ENCODE data around the gene PTH1R. TPM values are rescaled to one million over a fixed set of nuclear protein-coding genes. Genes with fewer than 3 reads are reported as not detected.
A peak's percentile ranks its signal among the peaks of the same experiment; 100 is the strongest.

The PTH1R gene
- polyA plus RNA-seq, 1 of the 3 experiments (the other 2 are of a cell fraction) = 0.07 TPM

- TF ChIP-seq MEF2A (IDR thresholded peaks at IDR 0.05; ENCODE audit: borderline replicate concordance, low read depth) (no peak), TAF1 (IDR thresholded peaks at IDR 0.05; ENCODE audit: borderline replicate concordance, low read depth, low read length) (no peak), RXRA (IDR thresholded peaks at IDR 0.05; ENCODE audit: borderline replicate concordance, low read depth) (no peak), EP300 (IDR thresholded peaks at IDR 0.05; ENCODE audit: borderline replicate concordance in 1 of 2, low read depth in 1 of 2, low read length in 1 of 2) (no peak), FOSL2 (IDR thresholded peaks at IDR 0.05; ENCODE audit: borderline replicate concordance, low read depth) (no peak), MXI1 (IDR thresholded peaks at IDR 0.05; ENCODE audit: low read depth, low read length) (no peak), TCF12 (IDR thresholded peaks at IDR 0.05) (no peak)
These were observed 32.6 kb upstream of the PTH1R start (continued) for GRCh38 chr3:46844881-46845312.

GRCh38 chr3:46845397-46845859, 32.1 kb upstream of the PTH1R start:
- ChIA-PET POLR2A (interaction anchor here (0.7 to 2.5 kb wide), 19 partner anchors 8 to 318 kb away, joined by 3 to 15 read pairs (median 3); partner anchors contain the start of genes CCDC12, NBEAL2, PTH1R and SETD2), CTCF (interaction anchor here (0.6 to 8.4 kb wide), 48 partner anchors 10 to 630 kb away, joined by 3 to 72 read pairs (median 4); partner anchors contain the start of genes MYL3, NBEAL2, PTH1R and SCAP)
- Histone ChIP-seq H3K27me3 (ENCODE audit: insufficient read depth) (no peaks in the 10 kb centered on the region), H3K4me2 (peak overlapping the region; percentile 69), H3F3A (replicated peaks; ENCODE audit: insufficient read depth) (no peaks in the 10 kb centered on the region), H4K20me1 (ENCODE audit: insufficient read depth) (no peaks in the 10 kb centered on the region), H3K9me3 (peaks cover 8% of the 10 kb centered on the region; the same call in 1 of the 2 replicates), H3K9me2 (no peaks in the 10 kb centered on the region), H3K4me1 (ENCODE audit: control insufficient read depth in 1 of 2, insufficient read depth in 2 of 2, low read depth in 1 of 2, low read length in 1 of 2) (peaks cover 0 to 27% of the 10 kb centered on the region in 2 experiments; a peak in 2 of 4 replicates), H3K4me3 (ENCODE audit: low read depth in 2 of 2, low read length in 1 of 2) (peak overlapping the region; percentile 46 to 49; a peak in 3 of 4 replicates), H3K36me3 (replicated peaks in 1 of 2; ENCODE audit: control insufficient read depth in 1 of 2, insufficient read depth in 2 of 2, low read length in 1 of 2) (no peaks in the 10 kb centered on the region), H3K9ac (peak overlapping the region; percentile 72), H3K27ac (ENCODE audit: low read depth in 2 of 2, low read length in 1 of 2) (peak overlapping the region; percentile 38 to 98), H3K79me2 (ENCODE audit: insufficient read depth) (no peaks in the 10 kb centered on the region), H2AFZ (ENCODE audit: low read depth) (peak overlapping the region; percentile 90; the same call in 1 of the 2 replicates)
- 12% methylated on average over 6 of the region's 23 CpGs for WGBS (ENCODE audit: low lambda C conversion rate)
- no peak; the same call in 1 of the 2 replicates for TF ChIP-seq GABPA (IDR thresholded peaks at IDR 0.05; ENCODE audit: low read depth)
- TF ChIP-seq TCF12 (IDR thresholded peaks at IDR 0.05) = peak; percentile 76
- TF ChIP-seq EP300 (IDR thresholded peaks at IDR 0.05; ENCODE audit: borderline replicate concordance in 1 of 2, low read depth in 1 of 2, low read length in 1 of 2) = peak in 1 of 2 experiments; percentile 59; a peak in 2 of 4 replicates
- TF ChIP-seq RAD21 (IDR thresholded peaks at IDR 0.05; ENCODE audit: low read length) = peak; percentile 28
- TF ChIP-seq TAF1 (IDR thresholded peaks at IDR 0.05; ENCODE audit: borderline replicate concordance, low read depth, low read length) = no peak
- peak; percentile 76 for TF ChIP-seq NFIC (IDR thresholded peaks at IDR 0.05; ENCODE audit: borderline replicate concordance)
- no peak for TF ChIP-seq FOXJ3 (CRISPR knock-in tag; IDR thresholded peaks at IDR 0.05)
- peak; percentile 52; the same call in 1 of the 2 replicates for TF ChIP-seq MXI1 (IDR thresholded peaks at IDR 0.05; ENCODE audit: low read depth, low read length)
- peak; percentile 72 for TF ChIP-seq CHD2 (IDR thresholded peaks at IDR 0.05; ENCODE audit: low read length, partially characterized antibody)
- 0 out of 2 replicates have a peak, but pooled peaks have one; percentile 4 for TF ChIP-seq REST (IDR thresholded peaks at IDR 0.05; ENCODE audit: low read depth, low read length)
- peak; percentile 90 for DNase-seq

Data from SK-N-SH (cell line).